ENCODE data around the gene EEF1AKMT2. TPM values are rescaled to one million over a fixed set of nuclear protein-coding genes. Genes with fewer than 3 reads are reported as not detected.
"Not testable (repeated sequence)": the region's sequence is repeated elsewhere in the genome, so short reads cannot be mapped to it uniquely, and the experiment has no call there.

EEF1AKMT2 gene
- total RNA-seq, 1 donor from 2014 or later: 23.0 TPM

DNA sequence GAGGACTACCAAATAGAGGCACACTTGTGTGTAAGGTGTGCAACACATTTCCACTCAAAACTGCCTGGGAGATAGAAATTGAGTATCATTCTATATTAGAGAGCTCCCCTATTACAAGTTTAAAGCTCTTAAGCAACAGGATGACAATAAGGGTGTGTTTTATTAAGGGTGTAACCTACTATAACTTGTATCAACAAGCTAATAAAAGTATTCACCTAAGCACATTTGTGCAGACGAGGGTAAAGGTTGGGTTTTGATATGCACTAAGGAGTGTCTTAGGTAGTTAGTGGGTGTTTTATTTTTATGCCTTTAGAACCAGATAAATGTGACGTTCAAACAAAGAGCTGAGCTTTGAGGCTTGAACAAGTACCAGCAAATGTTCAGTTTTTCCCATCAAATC is 44.7 kb downstream of the EEF1AKMT2 start:
- H3K4me3 Mint-ChIP-seq: no peak overlapping the region
- H3K36me3 Mint-ChIP-seq: no peaks in the 10 kb centered on the region
- TF ChIP-seq, protein P1, sequence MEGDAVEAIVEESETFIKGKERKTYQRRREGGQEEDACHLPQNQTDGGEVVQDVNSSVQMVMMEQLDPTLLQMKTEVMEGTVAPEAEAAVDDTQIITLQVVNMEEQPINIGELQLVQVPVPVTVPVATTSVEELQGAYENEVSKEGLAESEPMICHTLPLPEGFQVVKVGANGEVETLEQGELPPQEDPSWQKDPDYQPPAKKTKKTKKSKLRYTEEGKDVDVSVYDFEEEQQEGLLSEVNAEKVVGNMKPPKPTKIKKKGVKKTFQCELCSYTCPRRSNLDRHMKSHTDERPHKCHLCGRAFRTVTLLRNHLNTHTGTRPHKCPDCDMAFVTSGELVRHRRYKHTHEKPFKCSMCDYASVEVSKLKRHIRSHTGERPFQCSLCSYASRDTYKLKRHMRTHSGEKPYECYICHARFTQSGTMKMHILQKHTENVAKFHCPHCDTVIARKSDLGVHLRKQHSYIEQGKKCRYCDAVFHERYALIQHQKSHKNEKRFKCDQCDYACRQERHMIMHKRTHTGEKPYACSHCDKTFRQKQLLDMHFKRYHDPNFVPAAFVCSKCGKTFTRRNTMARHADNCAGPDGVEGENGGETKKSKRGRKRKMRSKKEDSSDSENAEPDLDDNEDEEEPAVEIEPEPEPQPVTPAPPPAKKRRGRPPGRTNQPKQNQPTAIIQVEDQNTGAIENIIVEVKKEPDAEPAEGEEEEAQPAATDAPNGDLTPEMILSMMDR (IDR thresholded peaks at IDR 0.05; ENCODE audit: unreplicated experiment): no peak
- no peaks in the 10 kb centered on the region for H3K27me3 Mint-ChIP-seq (ENCODE audit: low read depth)
- no peaks in the 10 kb centered on the region for H3K9me3 Mint-ChIP-seq
- H3K4me1 Mint-ChIP-seq: peaks cover 33% of the 10 kb centered on the region
- H3K27ac Mint-ChIP-seq: peak overlapping the region; percentile 93
- DNase-seq (ENCODE audit: low spot score in 2 of 2, unreplicated experiment in 2 of 2): no peak

DNA sequence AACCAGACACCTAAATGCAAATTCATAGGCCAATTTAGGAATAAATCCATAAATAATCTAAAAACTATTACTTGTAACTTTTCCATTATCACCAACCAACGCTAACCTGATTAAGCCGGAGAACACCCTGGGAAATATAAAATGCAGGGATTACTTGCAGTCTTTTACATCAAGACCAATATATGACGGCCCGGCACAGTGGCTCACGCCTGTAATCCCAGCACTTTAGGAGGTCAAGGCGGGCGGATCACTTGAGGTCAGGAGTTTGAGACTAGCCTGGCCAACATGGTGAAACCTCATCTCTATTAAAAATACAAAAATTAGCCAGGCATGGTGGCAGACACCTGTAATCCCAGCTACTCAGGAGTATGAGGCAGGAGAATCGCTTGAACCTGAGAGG is 45.2 kb downstream of the EEF1AKMT2 start:
- not testable (repeated sequence) for H3K9me3 Mint-ChIP-seq; H3K27me3 Mint-ChIP-seq (ENCODE audit: low read depth); H3K4me3 Mint-ChIP-seq; H3K36me3 Mint-ChIP-seq; DNase-seq (ENCODE audit: low spot score in 2 of 2, unreplicated experiment in 2 of 2)
- H3K4me1 Mint-ChIP-seq: peaks cover 39% of the 10 kb centered on the region
- peak overlapping the region; percentile 93 for H3K27ac Mint-ChIP-seq

DNA sequence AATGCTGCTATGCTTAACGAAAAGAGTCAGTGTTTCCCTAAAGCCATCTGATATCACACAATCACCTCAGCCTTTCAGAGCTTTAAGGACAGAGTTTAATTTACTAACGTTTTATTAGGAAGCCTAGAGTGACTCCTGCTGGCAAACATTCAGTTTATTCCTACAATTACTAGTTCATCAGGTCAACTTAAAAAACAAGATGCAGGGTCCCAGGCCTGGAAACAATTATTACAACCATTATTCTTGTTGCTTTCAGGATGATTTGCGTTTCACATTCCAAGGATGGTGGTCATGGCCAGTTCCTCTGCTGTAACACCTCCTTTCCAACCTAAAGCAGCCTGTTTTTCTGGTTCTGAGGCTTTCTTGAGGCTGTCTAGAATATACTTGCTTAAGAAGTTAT is 46.0 kb downstream of the EEF1AKMT2 start:
- no peak overlapping the region for H3K4me3 Mint-ChIP-seq
- TF ChIP-seq, protein P1 (IDR thresholded peaks at IDR 0.05; ENCODE audit: unreplicated experiment): peak; percentile 27
- H3K4me1 Mint-ChIP-seq: peaks cover 46% of the 10 kb centered on the region
- no peaks in the 10 kb centered on the region for H3K27me3 Mint-ChIP-seq (ENCODE audit: low read depth)
- H3K27ac Mint-ChIP-seq: peak overlapping the region; percentile 93
- no peak for DNase-seq (ENCODE audit: low spot score in 2 of 2, unreplicated experiment in 2 of 2)
- no peaks in the 10 kb centered on the region for H3K36me3 Mint-ChIP-seq
- no peaks in the 10 kb centered on the region for H3K9me3 Mint-ChIP-seq

DNA sequence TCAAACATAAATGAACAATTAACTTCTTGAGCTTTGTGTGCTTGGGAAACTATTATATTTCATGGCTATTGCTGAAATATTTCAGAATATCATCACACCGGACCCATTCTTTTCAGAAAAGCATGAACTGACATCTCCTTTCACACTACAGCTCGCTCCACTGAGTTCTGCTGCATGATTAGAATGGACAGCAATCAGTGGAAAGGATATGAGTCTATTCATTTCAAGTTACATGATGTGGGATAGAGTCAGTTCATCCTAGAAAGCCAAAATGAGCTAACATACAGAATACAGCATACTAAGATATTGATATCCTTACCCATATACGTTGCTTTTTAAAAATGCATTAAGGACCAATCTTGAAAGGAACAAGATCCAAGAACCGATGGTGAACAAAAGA is 46.4 kb downstream of the EEF1AKMT2 start:
- Mint-ChIP-seq H3K4me1 (peaks cover 51% of the 10 kb centered on the region), H3K9me3 (no peaks in the 10 kb centered on the region), H3K36me3 (no peaks in the 10 kb centered on the region), H3K4me3 (peak overlapping the region; percentile 71), H3K27me3 (ENCODE audit: low read depth) (no peaks in the 10 kb centered on the region), H3K27ac (peak overlapping the region; percentile 93)
- no peak for DNase-seq (ENCODE audit: low spot score in 2 of 2, unreplicated experiment in 2 of 2)
- TF ChIP-seq, protein P1 (IDR thresholded peaks at IDR 0.05; ENCODE audit: unreplicated experiment): no peak

DNA sequence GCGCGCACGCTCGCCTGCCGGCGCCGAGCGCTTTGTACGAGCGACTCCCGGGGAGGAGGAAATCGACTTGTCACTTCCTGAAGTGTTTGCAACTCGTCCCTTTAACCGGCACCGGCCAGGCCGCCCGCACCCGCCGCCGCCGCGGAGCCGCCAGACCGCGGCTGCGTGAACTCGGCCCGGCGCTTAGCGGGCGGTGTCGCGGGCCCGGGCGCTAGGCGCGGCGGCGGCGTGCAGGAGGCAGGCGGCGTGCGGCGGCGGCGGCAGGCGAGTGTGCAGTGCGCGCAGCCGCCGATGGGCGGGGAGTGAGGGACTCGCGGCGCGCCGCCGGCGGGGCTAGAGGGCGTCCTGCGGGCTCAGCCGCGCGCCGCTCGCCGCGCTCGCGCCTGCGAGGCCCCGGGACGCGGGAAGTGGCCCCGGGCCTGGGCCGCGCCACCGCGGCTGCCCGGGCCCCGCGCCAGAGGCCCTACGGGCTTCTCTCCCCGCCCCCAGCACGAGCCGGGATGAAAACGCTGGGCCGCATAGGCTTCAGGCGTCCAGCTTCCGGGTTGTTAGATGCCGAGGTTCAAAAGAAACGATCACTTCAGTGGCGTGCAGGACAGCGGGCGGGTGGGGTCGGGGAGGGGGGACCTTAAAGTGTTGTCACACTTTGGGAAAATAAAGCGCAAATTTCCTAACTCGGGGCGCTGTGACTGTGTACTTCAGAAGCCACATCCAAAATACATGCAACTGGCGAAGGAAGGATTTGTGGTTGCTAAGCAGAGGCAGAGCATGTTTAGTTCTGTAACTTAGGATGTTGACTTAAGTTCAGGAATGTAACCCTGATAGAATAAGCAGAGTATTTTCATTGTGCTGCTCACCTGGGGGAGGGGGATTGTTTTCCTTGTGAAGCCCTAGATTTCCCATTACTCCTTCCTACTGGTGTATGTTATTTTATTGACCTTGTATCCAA is 47.3 kb downstream of the EEF1AKMT2 start, which contains the start of gene FAM53B:
FAM53B (minus strand) TSS at position 277 of the 949 bp plus-strand sequence. CDS start 37,665 bp downstream, outside the sequence.
- Mint-ChIP-seq H3K4me3 (peak within 1 kb of the TSS; percentile 99), H3K27ac (peak within 1 kb of the TSS; percentile 98), H3K27me3 (ENCODE audit: low read depth) (no peaks in the 10 kb centered on the region), H3K4me1 (peaks cover 59% of the 10 kb centered on the region), H3K9me3 (no peaks in the 10 kb centered on the region), H3K36me3 (no peaks in the 10 kb centered on the region)
- DNase-seq (ENCODE audit: low spot score in 2 of 2, unreplicated experiment in 2 of 2): peak; percentile 76 to 81
- TF ChIP-seq, protein P1 (IDR thresholded peaks at IDR 0.05; ENCODE audit: unreplicated experiment): no peak
